ENCODE results near the gene PUS7L.
"Not testable (repeated sequence)": the region's sequence is repeated elsewhere in the genome, so short reads cannot be mapped to it uniquely, and the experiment has no call there.

The PUS7L gene

GRCh38 chr12:43750814-43751213 lies 7.8 kb downstream of the PUS7L start:
- DNase-seq (ENCODE audit: low spot score), result no peak

- no peak for DNase-seq (ENCODE audit: low spot score)
These were observed 9.6 kb downstream of the PUS7L start for GRCh38 chr12:43749016-43749415.

- no peak for DNase-seq (ENCODE audit: low spot score)
These were observed 13.8 kb downstream of the PUS7L start for GRCh38 chr12:43744826-43745225.

GRCh38 chr12:43742106-43742505 lies 16.5 kb downstream of the PUS7L start:
- DNase-seq (ENCODE audit: low spot score), result no peak

GRCh38 chr12:43740511-43741100 lies 18.0 kb downstream of the PUS7L start:
- no peak for DNase-seq (ENCODE audit: low spot score)

- DNase-seq (ENCODE audit: low spot score), result no peak
These were observed 20.9 kb downstream of the PUS7L start for GRCh38 chr12:43737646-43738045.

GRCh38 chr12:43736927-43737440 lies 21.6 kb downstream of the PUS7L start:
- no peak for DNase-seq (ENCODE audit: low spot score)

- DNase-seq (ENCODE audit: low spot score), result no peak
These were observed 24.9 kb downstream of the PUS7L start for GRCh38 chr12:43733687-43734086.

- no peak for DNase-seq (ENCODE audit: low spot score)
These were observed 28.3 kb downstream of the PUS7L start for GRCh38 chr12:43730283-43730682.

- no peak for DNase-seq (ENCODE audit: low spot score)
These were observed 29.9 kb downstream of the PUS7L start for GRCh38 chr12:43728698-43729097.

- DNase-seq (ENCODE audit: low spot score), result no peak
These were observed 30.5 kb downstream of the PUS7L start for GRCh38 chr12:43728117-43728516.

GRCh38 chr12:43723134-43723533 lies 35.5 kb downstream of the PUS7L start:
- no peak for DNase-seq (ENCODE audit: low spot score)

- no peak for DNase-seq (ENCODE audit: low spot score)
These were observed 36.0 kb downstream of the PUS7L start for GRCh38 chr12:43722621-43723020.

GRCh38 chr12:43711348-43711747 lies 47.2 kb downstream of the PUS7L start:
- DNase-seq (ENCODE audit: low spot score), result no peak

GRCh38 chr12:43703772-43704171 lies 54.8 kb downstream of the PUS7L start:
- not testable (repeated sequence) for DNase-seq (ENCODE audit: low spot score)

- DNase-seq (ENCODE audit: low spot score), result not testable (repeated sequence)
These were observed 57.4 kb downstream of the PUS7L start for GRCh38 chr12:43701194-43701593.

GRCh38 chr12:43696154-43696553 lies 62.4 kb downstream of the PUS7L start:
- DNase-seq (ENCODE audit: low spot score), result no peak

GRCh38 chr12:43694879-43695278 lies 63.7 kb downstream of the PUS7L start:
- DNase-seq (ENCODE audit: low spot score), result no peak

- no peak for DNase-seq (ENCODE audit: low spot score)
These were observed 66.5 kb downstream of the PUS7L start for GRCh38 chr12:43692064-43692463.

- DNase-seq (ENCODE audit: low spot score), result not testable (repeated sequence)
These were observed 73.1 kb downstream of the PUS7L start for GRCh38 chr12:43685491-43685890.

GRCh38 chr12:43676183-43676813 lies 82.3 kb downstream of the PUS7L start:
- no peak for DNase-seq (ENCODE audit: low spot score)

GRCh38 chr12:43675048-43675904 lies 83.3 kb downstream of the PUS7L start:
- no peak for DNase-seq (ENCODE audit: low spot score)

GRCh38 chr12:43669373-43669772 lies 89.2 kb downstream of the PUS7L start:
- no peak for DNase-seq (ENCODE audit: low spot score)

All from Ammon's horn (tissue), 1 donor.